ENCODE measurements around the gene SHISA6.
"Not testable (repeated sequence)": the region's sequence is repeated elsewhere in the genome, so short reads cannot be mapped to it uniquely, and the experiment has no call there.

The SHISA6 gene

GRCh38 chr17:11303773-11304394, 62.9 kb downstream of the SHISA6 start:
- no peak for DNase-seq (ENCODE audit: low read depth in 3 of 3)

GRCh38 chr17:11304568-11304967, 63.6 kb downstream of the SHISA6 start:
- no peak for DNase-seq (ENCODE audit: low read depth in 3 of 3)

- no peak for DNase-seq (ENCODE audit: low read depth in 3 of 3)
These were observed 64.5 kb downstream of the SHISA6 start for GRCh38 chr17:11305524-11305923.

- no peak for DNase-seq (ENCODE audit: low read depth in 3 of 3)
These were observed 67.5 kb downstream of the SHISA6 start for GRCh38 chr17:11308531-11308930.

GRCh38 chr17:11309033-11309432, 68.0 kb downstream of the SHISA6 start:
- no peak for DNase-seq (ENCODE audit: low read depth in 3 of 3)

- DNase-seq (ENCODE audit: low read depth in 3 of 3), result no peak
These were observed 68.8 kb downstream of the SHISA6 start for GRCh38 chr17:11309850-11310249.

- not testable (repeated sequence) for DNase-seq (ENCODE audit: low read depth in 3 of 3)
These were observed 75.4 kb downstream of the SHISA6 start for GRCh38 chr17:11316451-11316850.

GRCh38 chr17:11318207-11318606, 77.2 kb downstream of the SHISA6 start:
- DNase-seq (ENCODE audit: low read depth in 3 of 3), result no peak

GRCh38 chr17:11319894-11320293, 78.9 kb downstream of the SHISA6 start:
- DNase-seq (ENCODE audit: low read depth in 3 of 3), result no peak

GRCh38 chr17:11324021-11324420, 83.0 kb downstream of the SHISA6 start:
- no peak for DNase-seq (ENCODE audit: low read depth in 3 of 3)

GRCh38 chr17:11324846-11325420, 83.9 kb downstream of the SHISA6 start:
- no peak for DNase-seq (ENCODE audit: low read depth in 3 of 3)

GRCh38 chr17:11326492-11326891, 85.5 kb downstream of the SHISA6 start:
- DNase-seq (ENCODE audit: low read depth in 3 of 3), result no peak

GRCh38 chr17:11328770-11329169, 87.8 kb downstream of the SHISA6 start:
- DNase-seq (ENCODE audit: low read depth in 3 of 3), result no peak

- DNase-seq (ENCODE audit: low read depth in 3 of 3), result no peak
These were observed 89.0 kb downstream of the SHISA6 start for GRCh38 chr17:11330006-11330405.

- DNase-seq (ENCODE audit: low read depth in 3 of 3), result no peak
These were observed 89.8 kb downstream of the SHISA6 start for GRCh38 chr17:11330826-11331225.

- no peak for DNase-seq (ENCODE audit: low read depth in 3 of 3)
These were observed 90.8 kb downstream of the SHISA6 start for GRCh38 chr17:11331547-11332513.

- DNase-seq (ENCODE audit: low read depth in 3 of 3), result no peak
These were observed 91.7 kb downstream of the SHISA6 start for GRCh38 chr17:11332706-11333105.

GRCh38 chr17:11334493-11334892, 93.5 kb downstream of the SHISA6 start:
- DNase-seq (ENCODE audit: low read depth in 3 of 3), result no peak

GRCh38 chr17:11336290-11336689, 95.3 kb downstream of the SHISA6 start:
- no peak for DNase-seq (ENCODE audit: low read depth in 3 of 3)

- no peak for DNase-seq (ENCODE audit: low read depth in 3 of 3)
These were observed 99.8 kb downstream of the SHISA6 start for GRCh38 chr17:11340803-11341202.

GRCh38 chr17:11342138-11342537, 101.1 kb downstream of the SHISA6 start:
- DNase-seq (ENCODE audit: low read depth in 3 of 3), result no peak

GRCh38 chr17:11349106-11349505, 108.1 kb downstream of the SHISA6 start:
- no peak for DNase-seq (ENCODE audit: low read depth in 3 of 3)

GRCh38 chr17:11351479-11351878, 110.5 kb downstream of the SHISA6 start:
- no peak for DNase-seq (ENCODE audit: low read depth in 3 of 3)

Data from stimulated activated CD4-positive, alpha-beta T cell treated with anti-CD3 and anti-CD28 coated beads, TNF-alpha, amount 100 ng/mL, for 24 hours (primary cell).